Measurements from ENCODE around the gene DRG2. TPM values are rescaled to one million over a fixed set of nuclear protein-coding genes. Genes with fewer than 3 reads are reported as not detected.
A peak's percentile ranks its signal among the peaks of the same experiment; 100 is the strongest.

DRG2 gene
- total and polyA plus RNA-seq, 7 experiments from 2014 or later: 37.7 to 54.7 (median 46.0) TPM

DNA sequence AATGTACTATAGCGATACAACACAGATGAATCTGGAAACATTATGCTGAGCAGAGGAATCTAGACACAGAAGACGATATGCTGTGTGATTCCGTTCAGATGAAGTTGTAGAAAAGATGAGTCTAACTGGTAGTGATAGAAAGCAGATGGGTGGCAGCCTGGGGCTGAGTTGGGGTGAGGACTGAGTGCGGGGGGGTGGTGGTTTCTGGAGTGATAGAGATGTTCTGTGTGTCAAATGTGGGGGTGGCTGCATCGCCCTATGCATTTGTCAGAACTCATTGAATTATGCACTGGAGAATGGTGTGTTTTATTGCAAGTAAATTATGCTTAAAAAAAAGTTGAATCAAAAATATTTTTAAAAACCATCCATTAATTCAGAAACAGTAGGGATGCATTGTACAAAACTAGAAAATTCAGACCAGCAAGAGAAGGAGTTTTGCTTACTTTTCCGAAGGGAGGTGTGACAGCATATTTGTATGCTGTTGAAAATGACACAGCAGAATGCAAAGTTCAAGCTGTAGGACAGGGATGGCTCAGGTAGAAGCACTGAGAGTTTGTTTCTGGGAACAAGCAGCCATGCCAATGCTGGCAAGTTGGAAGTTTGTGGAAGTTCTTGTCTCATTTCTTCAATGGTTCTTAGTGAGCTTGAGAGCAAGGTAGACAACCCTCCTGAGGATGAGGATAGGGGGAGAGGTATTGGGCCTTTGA is 13.0 kb upstream of the DRG2 start:
- Histone ChIP-seq H3K4me3 (ENCODE audit: low read length) (no peak overlapping the region), H3K27me3 (ENCODE audit: control insufficient read depth in 2 of 2, insufficient read depth in 2 of 2, low read length in 2 of 2) (no peaks in the 10 kb centered on the region), H3K9me3 (ENCODE audit: control insufficient read depth in 2 of 3, low read length in 3 of 3) (no peaks in the 10 kb centered on the region), H3K4me1 (ENCODE audit: control insufficient read depth in 2 of 2, insufficient read depth in 2 of 2, low read length in 2 of 2) (peaks cover 0 to 4% of the 10 kb centered on the region in 2 donors), H3K27ac (ENCODE audit: low read depth, low read length) (no peak overlapping the region), H3K36me3 (ENCODE audit: control insufficient read depth in 2 of 3, insufficient read depth in 3 of 3, low read length in 3 of 3) (no peaks in the 10 kb centered on the region)
- no peak for ATAC-seq
- ChIA-PET CTCF (no interaction called here), POLR2A (interaction anchor here (0.6 kb wide), 1 partner anchor 602 kb away, joined by 3 read pairs; no protein-coding TSS in a partner anchor)
- no peaks in the 10 kb centered on the region for H3K36me3 Mint-ChIP-seq
- H3K4me1 Mint-ChIP-seq: peaks cover 0 to 14% (median 8%) of the 10 kb centered on the region in 7 donors
- no peaks in the 10 kb centered on the region for H3K9me3 Mint-ChIP-seq
- intact Hi-C loops (cut with micrococcal nuclease): no loop called here
- H3K4me3 Mint-ChIP-seq: no peak overlapping the region
- H3K27me3 Mint-ChIP-seq: peaks cover 3 to 27% (median 12%) of the 10 kb centered on the region in 5 donors
- no peak overlapping the region for H3K27ac Mint-ChIP-seq
- no peak for DNase-seq

GRCh38 chr17:18076936-18077335 is 10.8 kb upstream of the DRG2 start:
- Mint-ChIP-seq H3K27me3 (peaks cover 7 to 27% (median 17%) of the 10 kb centered on the region in 5 donors), H3K27ac (no peak overlapping the region), H3K9me3 (no peaks in the 10 kb centered on the region), H3K4me1 (peaks cover 0 to 2% (median 0%) of the 10 kb centered on the region in 7 donors), H3K36me3 (no peaks in the 10 kb centered on the region), H3K4me3 (no peak overlapping the region)
- no peak overlapping the region for H3K27ac ChIP-seq (ENCODE audit: low read depth, low read length)
- no peaks in the 10 kb centered on the region for H3K36me3 ChIP-seq (ENCODE audit: control insufficient read depth in 2 of 3, insufficient read depth in 3 of 3, low read length in 3 of 3)
- intact Hi-C loops (cut with micrococcal nuclease): no loop called here
- H3K4me1 ChIP-seq (ENCODE audit: control insufficient read depth in 2 of 2, insufficient read depth in 2 of 2, low read length in 2 of 2): no peaks in the 10 kb centered on the region
- no peaks in the 10 kb centered on the region for H3K9me3 ChIP-seq (ENCODE audit: control insufficient read depth in 2 of 3, low read length in 3 of 3)
- ChIA-PET CTCF (no interaction called here), POLR2A (no interaction called here)
- no peak overlapping the region for H3K4me3 ChIP-seq (ENCODE audit: low read length)
- no peaks in the 10 kb centered on the region for H3K27me3 ChIP-seq (ENCODE audit: control insufficient read depth in 2 of 2, insufficient read depth in 2 of 2, low read length in 2 of 2)
- ATAC-seq (no peak), DNase-seq (no peak)

DNA sequence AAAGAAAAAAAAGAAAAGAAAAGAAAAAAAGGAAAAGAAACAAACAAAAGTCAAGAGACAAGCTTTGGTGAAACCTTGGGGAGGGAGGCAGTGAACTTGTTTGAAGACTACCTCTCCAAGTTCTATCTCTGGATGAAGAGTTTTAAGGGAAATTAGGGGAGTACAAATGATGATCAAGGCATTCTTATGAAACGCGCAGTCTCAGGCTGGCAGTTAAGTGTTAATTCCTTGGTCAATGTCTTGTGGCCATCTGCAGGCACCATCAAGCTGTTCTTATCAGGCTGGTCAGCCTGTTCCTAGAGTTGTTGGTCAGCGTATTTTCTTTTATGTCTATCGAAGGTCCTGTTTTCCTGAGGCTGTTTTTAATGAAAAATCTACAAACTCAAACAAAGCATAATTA is 8.2 kb upstream of the DRG2 start:
- CTCF ChIA-PET: no interaction called here
- no peaks in the 10 kb centered on the region for H3K36me3 ChIP-seq (ENCODE audit: control insufficient read depth in 2 of 3, insufficient read depth in 3 of 3, low read length in 3 of 3)
- H3K4me1 ChIP-seq (ENCODE audit: control insufficient read depth in 2 of 2, insufficient read depth in 2 of 2, low read length in 2 of 2): no peaks in the 10 kb centered on the region
- Mint-ChIP-seq H3K36me3 (no peaks in the 10 kb centered on the region), H3K27ac (no peak overlapping the region), H3K27me3 (peaks cover 7 to 24% (median 17%) of the 10 kb centered on the region in 5 donors), H3K4me3 (no peak overlapping the region), H3K9me3 (no peaks in the 10 kb centered on the region), H3K4me1 (peaks cover 0 to 3% (median 0%) of the 10 kb centered on the region in 7 donors)
- DNase-seq: no peak
- H3K27me3 ChIP-seq (ENCODE audit: control insufficient read depth in 2 of 2, insufficient read depth in 2 of 2, low read length in 2 of 2): no peaks in the 10 kb centered on the region
- no peak overlapping the region for H3K27ac ChIP-seq (ENCODE audit: low read depth, low read length)
- no peak for ATAC-seq
- H3K4me3 ChIP-seq (ENCODE audit: low read length): no peak overlapping the region
- H3K9me3 ChIP-seq (ENCODE audit: control insufficient read depth in 2 of 3, low read length in 3 of 3): no peaks in the 10 kb centered on the region
- POLR2A ChIA-PET: no interaction called here
- intact Hi-C loops (cut with micrococcal nuclease): no loop called here

GRCh38 chr17:18084256-18084655 is 3.5 kb upstream of the DRG2 start:
- H3K27ac Mint-ChIP-seq: no peak overlapping the region
- Histone ChIP-seq H3K9me3 (ENCODE audit: control insufficient read depth in 2 of 3, low read length in 3 of 3) (no peaks in the 10 kb centered on the region), H3K4me1 (ENCODE audit: control insufficient read depth in 2 of 2, insufficient read depth in 2 of 2, low read length in 2 of 2) (peaks cover 9 to 12% of the 10 kb centered on the region in 2 donors), H3K27ac (ENCODE audit: low read depth, low read length) (no peak overlapping the region), H3K36me3 (ENCODE audit: control insufficient read depth in 2 of 3, insufficient read depth in 3 of 3, low read length in 3 of 3) (no peaks in the 10 kb centered on the region), H3K4me3 (ENCODE audit: low read length) (no peak overlapping the region), H3K27me3 (ENCODE audit: control insufficient read depth in 2 of 2, insufficient read depth in 2 of 2, low read length in 2 of 2) (no peaks in the 10 kb centered on the region)
- intact Hi-C loops (cut with micrococcal nuclease): no loop called here
- POLR2A ChIA-PET: no interaction called here
- H3K4me1 Mint-ChIP-seq: peaks cover 14 to 24% (median 19%) of the 10 kb centered on the region in 7 donors
- H3K4me3 Mint-ChIP-seq: no peak overlapping the region
- peaks cover 4 to 10% (median 5%) of the 10 kb centered on the region in 5 donors for H3K27me3 Mint-ChIP-seq
- CTCF ChIA-PET: no interaction called here
- peaks cover 0 to 6% (median 1%) of the 10 kb centered on the region in 5 donors for H3K36me3 Mint-ChIP-seq
- no peak for ATAC-seq
- no peak for DNase-seq
- H3K9me3 Mint-ChIP-seq: no peaks in the 10 kb centered on the region

DNA sequence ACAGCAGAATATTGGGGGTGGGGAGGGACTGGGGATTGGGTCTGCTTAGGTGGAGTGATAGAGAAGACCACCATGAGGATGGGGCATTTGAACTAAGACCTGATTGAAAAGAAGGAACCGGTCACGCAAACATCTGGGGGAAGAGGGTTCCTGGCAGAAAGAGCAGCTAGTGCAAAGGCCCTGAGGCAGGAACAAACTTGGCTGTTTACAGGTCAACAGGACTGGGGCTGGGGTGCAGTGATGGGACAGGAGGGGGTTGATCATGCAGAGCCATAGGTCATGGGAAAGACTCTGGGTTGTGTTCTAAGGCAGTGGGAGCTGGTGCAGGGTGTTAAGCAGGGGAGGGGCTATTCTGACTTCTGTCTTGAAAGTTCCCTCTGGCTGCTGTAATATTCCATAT is 1.9 kb downstream of the DRG2 start:
- H3K27ac ChIP-seq (ENCODE audit: low read depth, low read length): no peak overlapping the region
- H3K4me3 ChIP-seq (ENCODE audit: low read length): no peak overlapping the region
- intact Hi-C loops (cut with micrococcal nuclease): loop anchor here (5.0 kb wide), 3 partner anchors 117 to 297 kb away; partner anchors contain the start of genes DRC3 (in 2 of the 2), TOM1L2 (in 2 of the 2) and MIEF2 (in 1 of the 2)
- no peak for ATAC-seq
- H3K36me3 Mint-ChIP-seq: peaks cover 10 to 21% (median 16%) of the 10 kb centered on the region in 5 donors
- peak overlapping the region; percentile 7 to 100 (median 74) for H3K4me3 Mint-ChIP-seq
- peak overlapping the region; percentile 11 to 99 (median 96) for H3K27ac Mint-ChIP-seq
- POLR2A ChIA-PET: interaction anchor here (1.5 kb wide), 1 partner anchor 95 kb away, joined by 3 read pairs; the partner anchor contains the start of gene ALKBH5
- no peak for DNase-seq
- H3K27me3 ChIP-seq (ENCODE audit: control insufficient read depth in 2 of 2, insufficient read depth in 2 of 2, low read length in 2 of 2): no peaks in the 10 kb centered on the region
- CTCF ChIA-PET: no interaction called here
- H3K9me3 ChIP-seq (ENCODE audit: control insufficient read depth in 2 of 3, low read length in 3 of 3): no peaks in the 10 kb centered on the region
- H3K9me3 Mint-ChIP-seq: no peaks in the 10 kb centered on the region
- peaks cover 9 to 12% of the 10 kb centered on the region in 2 donors for H3K4me1 ChIP-seq (ENCODE audit: control insufficient read depth in 2 of 2, insufficient read depth in 2 of 2, low read length in 2 of 2)
- H3K27me3 Mint-ChIP-seq: no peaks in the 10 kb centered on the region
- peaks cover 0 to 10% (median 0%) of the 10 kb centered on the region in 3 experiments for H3K36me3 ChIP-seq (ENCODE audit: control insufficient read depth in 2 of 3, insufficient read depth in 3 of 3, low read length in 3 of 3)
- H3K4me1 Mint-ChIP-seq: peaks cover 19 to 45% (median 35%) of the 10 kb centered on the region in 7 donors

DNA sequence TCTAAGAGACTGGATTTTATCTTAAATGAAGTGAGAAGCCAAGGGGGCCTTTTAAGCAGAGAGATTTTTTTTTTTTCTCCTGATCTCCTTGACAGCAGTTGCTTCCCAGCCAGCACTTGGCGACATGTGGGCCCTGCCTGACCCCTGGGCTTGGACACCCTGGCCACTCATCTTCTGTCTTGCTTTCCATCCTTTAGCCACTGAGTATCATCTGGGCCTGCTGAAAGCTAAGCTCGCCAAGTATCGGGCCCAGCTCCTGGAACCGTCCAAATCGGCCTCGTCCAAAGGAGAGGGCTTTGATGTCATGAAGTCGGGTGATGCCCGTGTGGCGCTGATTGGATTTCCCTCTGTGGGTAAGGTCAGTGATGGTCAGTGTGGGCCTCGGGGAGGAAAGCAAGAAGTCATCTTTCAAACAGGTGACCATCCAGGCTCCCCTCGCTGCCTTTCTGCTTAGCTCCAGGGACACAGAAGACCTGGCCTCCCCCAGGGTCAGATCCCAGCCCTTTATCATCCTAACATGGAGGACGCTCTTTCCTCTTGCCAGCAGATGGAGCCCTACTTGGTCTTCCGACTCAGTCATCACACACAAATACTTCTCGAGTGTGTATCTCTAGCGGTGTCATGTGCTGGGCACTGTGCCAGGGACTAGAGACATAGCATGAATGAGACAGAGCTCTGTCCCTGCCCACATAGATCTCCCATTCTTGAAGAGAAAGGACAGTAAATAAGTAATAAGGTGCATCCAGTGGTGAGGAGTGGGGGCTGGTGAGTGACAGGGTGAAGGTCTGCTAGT is 6.1 kb downstream of the DRG2 start:
- no peaks in the 10 kb centered on the region for H3K9me3 Mint-ChIP-seq
- H3K4me1 Mint-ChIP-seq: peaks cover 10 to 44% (median 28%) of the 10 kb centered on the region in 7 donors
- ChIA-PET CTCF (no interaction called here), POLR2A (no interaction called here)
- H3K4me3 ChIP-seq (ENCODE audit: low read length): no peak overlapping the region
- H3K9me3 ChIP-seq (ENCODE audit: control insufficient read depth in 2 of 3, low read length in 3 of 3): no peaks in the 10 kb centered on the region
- ATAC-seq: peak; percentile 45
- H3K27ac Mint-ChIP-seq: peak overlapping the region in 3 of 9 donors; percentile 3 to 82 (median 40)
- H3K4me1 ChIP-seq (ENCODE audit: control insufficient read depth in 2 of 2, insufficient read depth in 2 of 2, low read length in 2 of 2): peaks cover 1% of the 10 kb centered on the region in 2 donors
- peaks cover 6 to 35% (median 22%) of the 10 kb centered on the region in 5 donors for H3K36me3 Mint-ChIP-seq
- intact Hi-C loops (cut with micrococcal nuclease): no loop called here
- no peak overlapping the region for H3K27ac ChIP-seq (ENCODE audit: low read depth, low read length)
- peaks cover 0 to 44% (median 14%) of the 10 kb centered on the region in 3 experiments for H3K36me3 ChIP-seq (ENCODE audit: control insufficient read depth in 2 of 3, insufficient read depth in 3 of 3, low read length in 3 of 3)
- DNase-seq: peak in 1 of 9 donors; percentile 20
- H3K27me3 Mint-ChIP-seq: no peaks in the 10 kb centered on the region
- H3K4me3 Mint-ChIP-seq: peak overlapping the region in 1 of 10 donors; percentile 1
- no peaks in the 10 kb centered on the region for H3K27me3 ChIP-seq (ENCODE audit: control insufficient read depth in 2 of 2, insufficient read depth in 2 of 2, low read length in 2 of 2)
